H9 (cell line): Measurements from ENCODE around the gene FAM76A. TPM values are rescaled to one million over a fixed set of nuclear protein-coding genes. Genes with fewer than 3 reads are reported as not detected.

ENCODE experiments used
- DNase-seq: peaks from one replicate; pipeline ENCODE4 v3.0.0-alpha.2; 2017
- H2AFZ ChIP-seq: one replicate; pipeline ENCODE4 v1.6.1; 2013; ENCODE audit warnings: mild to moderate bottlenecking, low read length, control low read depth, moderate library complexity
- H2AK5ac ChIP-seq: 2 replicates; pipeline ENCODE4 v1.6.1; 2013; ENCODE audit warnings: low read length, control low read depth, mixed read lengths; ENCODE audit not compliant: insufficient read length
- H2BK120ac ChIP-seq: one replicate; pipeline ENCODE4 v1.6.1; 2013; ENCODE audit warnings: low read depth, mild to moderate bottlenecking, low read length, control low read depth, inconsistent platforms; ENCODE audit not compliant: poor library complexity, severe bottlenecking
- H2BK12ac ChIP-seq: 2 replicates; pipeline ENCODE4 v1.6.1; 2013; ENCODE audit warnings: low read length, control low read depth, mixed read lengths, low read depth; ENCODE audit not compliant: insufficient read length
- H2BK15ac ChIP-seq: 2 replicates; pipeline ENCODE4 v1.6.1; 2013; ENCODE audit warnings: low read depth, low read length, control low read depth
- H2BK20ac ChIP-seq: one replicate; pipeline ENCODE4 v1.6.1; 2013; ENCODE audit warnings: low read depth, mild to moderate bottlenecking, low read length, control low read depth, inconsistent platforms; ENCODE audit not compliant: poor library complexity, severe bottlenecking
- H2BK5ac ChIP-seq: 2 replicates; pipeline ENCODE4 v1.6.1; 2013; ENCODE audit warnings: low read length, control low read depth, mixed read lengths; ENCODE audit not compliant: insufficient read length
- H3K14ac ChIP-seq: 2 replicates; pipeline ENCODE4 v1.6.1; 2013; ENCODE audit warnings: low read length, control low read depth; ENCODE audit not compliant: insufficient read depth
- H3K18ac ChIP-seq: 2 replicates; pipeline ENCODE4 v1.6.1; 2013; ENCODE audit warnings: low read depth, mild to moderate bottlenecking, mixed read lengths, low read length, control low read depth; ENCODE audit not compliant: insufficient read length
- H3K23ac ChIP-seq: 2 replicates; pipeline ENCODE4 v1.6.1; 2013; ENCODE audit warnings: low read length, control low read depth, mixed read lengths, low read depth; ENCODE audit not compliant: insufficient read length
- H3K23me2 ChIP-seq: 2 replicates; pipeline ENCODE4 v1.6.1; 2013; ENCODE audit warnings: low read depth, mild to moderate bottlenecking, mixed read lengths, low read length, control low read depth; ENCODE audit not compliant: insufficient read length, poor library complexity, severe bottlenecking
- H3K27ac ChIP-seq: 2 replicates; pipeline ENCODE4 v1.5.1; 2013; ENCODE audit warnings: low read length, control low read depth, mixed read lengths, low read depth; ENCODE audit not compliant: insufficient read length
- H3K27me3 ChIP-seq: 2 replicates; pipeline ENCODE4 v1.6.1; 2013; ENCODE audit warnings: low read length, control low read depth, inconsistent platforms; ENCODE audit not compliant: insufficient read depth
- H3K4ac ChIP-seq: 2 replicates; pipeline ENCODE4 v1.6.1; 2013; ENCODE audit warnings: low read depth, mild to moderate bottlenecking, control low read depth, inconsistent platforms, low read length, moderate library complexity
- H3K4me1 ChIP-seq: 2 replicates; pipeline ENCODE4 v1.6.1; 2013; ENCODE audit warnings: low read length, control low read depth, inconsistent platforms; ENCODE audit not compliant: insufficient read depth
- H3K4me2 ChIP-seq: 2 replicates; pipeline ENCODE4 v1.6.1; 2013; ENCODE audit warnings: low read length, control low read depth, mixed read lengths; ENCODE audit not compliant: insufficient read length, insufficient read depth
- H3K56ac ChIP-seq: 2 replicates; pipeline ENCODE4 v1.6.1; 2013; ENCODE audit warnings: low read depth, mild to moderate bottlenecking, mixed read lengths, low read length, control low read depth; ENCODE audit not compliant: insufficient read length
- H3K79me1 ChIP-seq: 2 replicates; pipeline ENCODE4 v1.6.1; 2013; ENCODE audit warnings: low read depth, mild to moderate bottlenecking, moderate library complexity, low read length, control low read depth, inconsistent platforms; ENCODE audit not compliant: insufficient read depth, poor library complexity, severe bottlenecking
- H3K79me2 ChIP-seq: 2 replicates; pipeline ENCODE4 v1.6.1; 2013; ENCODE audit warnings: low read length, control low read depth, inconsistent platforms; ENCODE audit not compliant: insufficient read depth
- H3K9ac ChIP-seq: 2 replicates; pipeline ENCODE4 v1.6.1; 2013; ENCODE audit warnings: low read length, control low read depth, mixed read lengths; ENCODE audit not compliant: insufficient read length; ENCODE audit errors: extremely low read depth
- H3K9me3 ChIP-seq: one replicate; pipeline ENCODE4 v1.6.1; 2013; ENCODE audit warnings: low read depth, low read length, inconsistent platforms; ENCODE audit not compliant: control insufficient read depth
- H3T11ph ChIP-seq: one replicate; pipeline ENCODE4 v1.6.1; 2013; ENCODE audit warnings: mild to moderate bottlenecking, low read length, control low read depth, inconsistent platforms
- H4K20me1 ChIP-seq: one replicate; pipeline ENCODE4 v1.6.1; 2013; ENCODE audit not compliant: control insufficient read depth, insufficient read length, insufficient read depth
- H4K5ac ChIP-seq: 2 replicates; pipeline ENCODE4 v1.6.1; 2013; ENCODE audit warnings: low read depth, mild to moderate bottlenecking, mixed read lengths, low read length, control low read depth; ENCODE audit not compliant: insufficient read length
- H4K8ac ChIP-seq: replicated peaks from 2 replicates; pipeline ENCODE4 v1.6.1; 2013; ENCODE audit warnings: low read length, control low read depth, mixed read lengths, low read depth; ENCODE audit not compliant: insufficient read length
- H4K91ac ChIP-seq: 2 replicates; pipeline ENCODE4 v1.6.1; 2013; ENCODE audit warnings: low read depth, mild to moderate bottlenecking, moderate library complexity, mixed read lengths, low read length, control low read depth; ENCODE audit not compliant: insufficient read length
- H3K27ac Mint-ChIP-seq, 3 experiments: 2 replicates in 2 of 3; 3 replicates in 1 of 3; pipeline ENCODE4 v1.8.0; 2020 to 2021; ENCODE audit warnings: mixed read lengths in 3 of 3, mild to moderate bottlenecking in 1 of 3, moderate library complexity in 1 of 3
- H3K27me3 Mint-ChIP-seq: 2 replicates; pipeline ENCODE4 v1.8.0; 2021; ENCODE audit warnings: low read depth, mild to moderate bottlenecking, moderate library complexity, mixed read lengths
- H3K36me3 Mint-ChIP-seq, 3 experiments: 2 replicates in 2 of 3; 3 replicates in 1 of 3; pipeline ENCODE4 v1.8.0; 2020 to 2021; ENCODE audit warnings: low read depth in 3 of 3, mixed read lengths in 3 of 3; ENCODE audit not compliant: insufficient read depth in 1 of 3
- H3K4me1 Mint-ChIP-seq, 2 experiments: 2 replicates each; pipeline ENCODE4 v1.8.0; 2020; ENCODE audit warnings: mixed read lengths in 2 of 2
- H3K4me3 Mint-ChIP-seq, 2 experiments: 2 replicates in 1 of 2; 3 replicates in 1 of 2; pipeline ENCODE4 v1.8.0; 2020 to 2021; ENCODE audit warnings: mild to moderate bottlenecking in 2 of 2, mixed read lengths in 2 of 2, moderate library complexity in 1 of 2
- H3K9me3 Mint-ChIP-seq, 2 experiments: 2 replicates in 1 of 2; 3 replicates in 1 of 2; pipeline ENCODE4 v1.8.0; 2020; ENCODE audit warnings: mild to moderate bottlenecking in 2 of 2, mixed read lengths in 2 of 2, moderate library complexity in 1 of 2
- CTCF ChIP-seq: fragments of 200-600 bp; sonication (generic); conservative IDR thresholded peaks from 3 replicates; pipeline ENCODE4 v1.8.0; 2021; ENCODE audit warnings: antibody characterized with exemption, mild to moderate bottlenecking
- WGBS: extraction: QIAGEN DNeasy Blood & Tissue Kit; methylation state at CpG from one replicate; pipeline ENCODE4 v1.1.7; 2013; ENCODE audit warnings: missing lambda C conversion rate, low lambda C conversion rate, mixed read lengths; ENCODE audit not compliant: insufficient read length; ENCODE audit errors: extremely low coverage; 5-methylcytosine and 5-hydroxymethylcytosine counted together
- total RNA-seq: library from RNA; stranded (reverse); gene quantifications from 2 replicates; pipeline ENCODE4 v1.2.1, GENCODE V29; 2021

The FAM76A gene
- total RNA-seq, 1 experiment from 2014 or later, result 10.6 TPM

- Histone ChIP-seq H3K79me1 (no peaks in the 10 kb centered on the region), H4K91ac (no peak overlapping the region), H3K9ac (no peak overlapping the region), H2BK15ac (no peak overlapping the region), H4K8ac (no peak overlapping the region), H3K27me3 (no peaks in the 10 kb centered on the region), H3K9me3 (peaks cover 6% of the 10 kb centered on the region), H3K23ac (no peak overlapping the region), H3K4ac (no peak overlapping the region), H2BK5ac (no peak overlapping the region), H3K23me2 (no peaks in the 10 kb centered on the region), H2AK5ac (no peak overlapping the region), H2BK120ac (no peak overlapping the region), H3K18ac (no peak overlapping the region), H3K56ac (no peak overlapping the region), H3K14ac (no peak overlapping the region), H2BK20ac (no peak overlapping the region), H3K4me1 (no peaks in the 10 kb centered on the region), H2AFZ (no peak overlapping the region), H3T11ph (no peak overlapping the region), H3K4me2 (no peak overlapping the region), H4K5ac (no peak overlapping the region), H3K27ac (no peak overlapping the region), H4K20me1 (no peaks in the 10 kb centered on the region), H3K79me2 (no peaks in the 10 kb centered on the region), H2BK12ac (no peak overlapping the region)
- Mint-ChIP-seq H3K36me3 (peaks cover 0 to 10% (median 0%) of the 10 kb centered on the region in 3 experiments; a peak in 2 of 7 replicates), H3K27ac (no peak overlapping the region), H3K4me3 (no peak overlapping the region), H3K9me3 (peaks cover 6 to 10% of the 10 kb centered on the region in 2 experiments; a peak in 4 of 5 replicates), H3K4me1 (peaks cover 9 to 12% of the 10 kb centered on the region in 2 experiments), H3K27me3 (peaks cover 7% of the 10 kb centered on the region)
- WGBS, result no CpG with 5 or more reads among the region's 5 CpGs
- no peak for TF ChIP-seq CTCF
- no peak for DNase-seq
Measured at GRCh38 chr1:27719286-27720251, 6.2 kb upstream of the FAM76A start.
